Activated CD4-positive, CD25-positive, alpha-beta regulatory T cell (primary cell): ENCODE measurements around the gene BEX2.
"Not testable (repeated sequence)": the region's sequence is repeated elsewhere in the genome, so short reads cannot be mapped to it uniquely, and the experiment has no call there.

Source experiments
- DNase-seq, 4 experiments: peaks; one replicate each; lab custom pipeline; 2025; lab: John Stamatoyannopoulos, UW

Gene BEX2

DNA sequence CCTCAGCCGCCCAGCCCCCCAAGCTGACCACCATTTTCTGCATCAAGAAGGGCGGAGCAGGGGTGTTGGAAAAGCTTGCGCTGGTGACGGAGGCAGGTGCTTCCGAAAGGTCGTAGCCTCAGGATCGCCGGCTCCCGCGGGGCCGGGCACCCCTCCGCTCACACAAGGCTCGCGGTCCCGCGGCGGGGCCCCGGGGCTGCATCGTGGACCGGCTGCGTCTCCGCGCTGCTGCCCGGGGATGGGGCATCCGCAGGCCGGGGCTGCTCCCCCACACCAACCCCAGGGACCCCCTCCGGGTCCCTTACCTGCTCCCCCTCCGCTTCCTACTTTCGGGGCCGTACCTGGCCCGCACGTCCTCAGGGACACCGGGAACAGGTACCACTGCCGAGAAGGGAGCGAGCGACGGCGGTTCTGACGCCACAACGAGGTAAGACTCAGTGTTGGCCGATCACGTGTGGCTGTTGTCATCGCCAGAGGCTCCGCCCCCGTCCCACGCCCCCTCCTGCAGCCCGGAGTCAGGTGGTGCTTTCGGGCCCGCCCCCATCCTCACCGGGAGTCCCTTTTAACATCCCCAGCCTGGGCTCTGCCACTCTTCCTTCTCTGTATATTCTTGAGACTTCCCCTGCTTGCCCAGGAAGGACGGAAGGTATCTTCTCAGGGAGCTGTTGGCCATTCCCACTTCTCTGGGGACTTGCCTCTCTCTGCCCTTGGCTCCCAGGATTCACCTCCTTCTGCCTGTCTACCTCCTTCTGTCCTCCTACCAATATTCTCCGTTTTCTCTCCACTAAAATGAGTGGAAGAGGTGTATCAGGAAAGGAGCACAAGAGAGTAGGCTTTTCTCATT, at the start of gene BEX2:
BEX2 (minus strand) TSS at position 436 of the 844 bp plus-strand sequence. CDS start 1,014 bp downstream, outside the sequence.
- peak; percentile 50 to 72 (median 62) for DNase-seq

- no peak for DNase-seq
These were observed 49.3 kb upstream of the BEX2 start for GRCh38 chrX:103360092-103360491.

DNA sequence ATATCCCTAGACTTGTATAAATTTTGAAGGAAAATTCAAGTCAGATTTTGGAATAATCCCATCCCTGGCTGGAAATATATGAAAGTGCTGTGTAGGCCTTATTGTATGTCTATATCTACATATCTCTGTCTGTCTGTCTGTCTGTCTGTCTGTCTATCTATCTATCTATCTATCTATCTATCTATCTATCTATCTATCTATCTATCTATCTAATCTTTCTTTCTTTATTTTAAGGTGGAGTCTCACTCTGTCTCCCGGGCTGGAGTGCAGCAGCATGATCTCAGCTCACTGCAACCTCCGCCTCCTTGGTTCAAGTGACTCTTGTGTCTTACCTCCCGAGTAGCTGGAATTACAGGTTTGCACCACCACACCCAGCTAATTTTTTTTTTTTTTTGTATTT, 48.8 kb upstream of the BEX2 start:
- not testable (repeated sequence) for DNase-seq

DNA sequence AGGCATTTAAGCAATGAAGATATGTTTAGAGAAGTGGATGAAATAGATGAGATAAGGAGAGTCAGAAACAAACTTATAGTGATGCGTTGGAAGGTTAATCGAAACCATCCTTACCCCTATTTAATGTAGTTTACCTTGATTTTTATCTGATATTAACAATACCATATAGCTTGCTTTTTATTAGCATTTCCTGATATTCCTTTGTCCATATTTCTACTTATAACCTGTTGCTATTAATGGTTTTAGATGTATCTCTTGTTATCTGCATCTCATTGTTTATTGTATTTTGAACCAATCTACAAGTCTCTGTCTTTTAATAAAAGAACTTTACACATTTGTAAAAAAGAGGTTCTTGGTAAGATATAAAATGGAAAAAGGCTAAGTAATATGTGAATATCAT, 47.1 kb upstream of the BEX2 start:
- DNase-seq = no peak

GRCh38 chrX:103356858-103357257, 46.1 kb upstream of the BEX2 start:
- DNase-seq = peak in 1 of 4 experiments; percentile 0

DNA sequence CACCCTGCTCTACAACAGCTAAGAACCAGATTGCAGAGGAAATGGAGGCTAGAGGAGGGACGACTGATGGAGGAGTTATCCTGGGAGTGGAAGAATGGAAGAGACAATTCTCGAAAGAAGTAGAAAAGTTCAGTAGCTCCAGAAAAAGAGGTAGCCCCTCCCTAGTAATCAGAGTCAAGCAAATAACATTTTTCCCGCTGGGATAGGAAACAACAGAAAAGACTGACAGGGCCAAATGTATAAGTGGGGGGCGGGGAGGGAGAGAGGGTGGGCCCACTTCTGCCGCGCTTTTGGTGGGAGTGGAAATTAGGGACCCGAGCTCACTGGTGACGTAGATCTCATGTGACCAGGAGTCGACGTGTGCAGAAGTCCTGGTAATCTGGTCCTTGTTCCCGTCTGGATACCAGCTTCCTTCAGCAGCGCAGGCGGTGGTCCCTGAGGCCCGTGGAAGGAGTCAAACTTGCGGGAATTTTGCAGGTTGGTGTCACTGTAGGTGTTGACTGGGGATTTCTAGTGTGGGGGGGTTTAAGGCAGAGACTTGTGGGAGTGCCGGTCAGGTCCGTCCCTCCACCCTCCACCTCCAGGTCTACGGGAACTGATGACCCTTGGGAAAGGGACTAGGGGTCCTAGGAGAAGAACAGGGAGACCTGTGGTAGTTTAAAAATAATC, 45.5 kb upstream of the BEX2 start, which contains the start of gene TCEAL9:
TCEAL9 (plus strand) TSS at position 377 of the 669 bp plus-strand sequence. CDS start 1,179 bp downstream, outside the sequence.
- DNase-seq = no peak

- DNase-seq = no peak
These were observed 37.0 kb upstream of the BEX2 start for GRCh38 chrX:103347682-103348397.

DNA sequence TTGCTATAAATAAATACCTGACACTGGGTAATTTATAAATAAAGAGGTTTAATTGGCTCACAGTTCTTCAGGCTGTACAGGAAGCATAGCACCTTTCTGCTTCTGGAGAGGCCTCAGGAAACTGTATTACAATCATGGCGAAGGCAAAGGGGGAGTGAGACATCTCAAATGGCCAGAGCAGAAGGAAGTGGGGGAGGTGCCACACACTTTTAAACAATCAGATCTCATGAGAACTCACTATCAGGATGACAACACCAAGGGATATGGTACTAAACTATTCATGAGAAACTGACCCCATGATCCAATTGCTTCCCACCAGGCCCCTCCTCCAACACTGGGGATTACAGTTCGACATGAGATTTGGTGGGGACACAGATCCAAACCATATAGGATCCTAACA, 33.8 kb upstream of the BEX2 start:
- no peak for DNase-seq

GRCh38 chrX:103343105-103343504, 32.3 kb upstream of the BEX2 start:
- peak in 1 of 4 experiments; percentile 2 for DNase-seq

DNA sequence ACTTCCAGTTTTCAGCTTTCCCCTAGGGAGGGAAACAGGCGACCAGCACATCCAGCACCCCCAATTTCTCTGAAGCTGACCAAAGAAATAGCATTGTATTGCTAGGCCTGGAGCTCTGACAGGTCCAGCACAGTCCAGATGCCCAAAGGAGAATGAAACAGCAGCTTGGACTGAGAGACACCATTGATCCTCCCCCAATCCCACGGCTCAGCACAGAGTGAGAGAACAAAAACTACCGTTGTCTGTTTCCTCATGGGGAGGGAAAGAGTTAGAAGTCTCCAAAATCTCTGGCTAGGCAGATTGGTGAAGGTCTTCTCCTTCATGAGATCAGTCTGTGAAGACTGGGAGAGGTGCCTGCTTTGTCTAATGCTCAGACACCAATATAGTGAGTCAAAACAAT, 27.9 kb upstream of the BEX2 start:
- DNase-seq = no peak

GRCh38 chrX:103330681-103331288, 20.0 kb upstream of the BEX2 start:
- no peak for DNase-seq

DNA sequence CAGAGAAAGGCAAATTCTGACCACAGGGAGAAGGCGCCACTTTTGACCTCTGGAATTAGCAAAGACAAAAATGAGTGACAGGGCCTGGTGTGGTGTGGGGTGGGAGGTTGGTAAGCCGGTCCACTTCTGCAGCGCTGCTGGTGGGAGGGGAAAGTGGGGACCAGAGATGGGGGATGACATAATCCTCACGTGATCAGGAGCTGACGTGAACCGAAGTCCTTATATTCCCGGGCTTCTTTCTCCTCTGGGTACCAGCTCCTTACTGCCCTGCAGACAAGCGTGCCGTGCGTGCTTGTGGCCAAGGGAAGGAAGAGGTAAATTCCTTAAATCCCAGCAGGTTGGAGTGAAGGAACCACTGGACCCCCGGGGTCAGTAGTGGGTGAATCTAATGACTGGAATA, 19.2 kb upstream of the BEX2 start, which contains the start of gene TCEAL7:
TCEAL7 (plus strand) TSS at position 249 of the 400 bp plus-strand sequence. CDS start 1,165 bp downstream, outside the sequence.
- no peak for DNase-seq

DNA sequence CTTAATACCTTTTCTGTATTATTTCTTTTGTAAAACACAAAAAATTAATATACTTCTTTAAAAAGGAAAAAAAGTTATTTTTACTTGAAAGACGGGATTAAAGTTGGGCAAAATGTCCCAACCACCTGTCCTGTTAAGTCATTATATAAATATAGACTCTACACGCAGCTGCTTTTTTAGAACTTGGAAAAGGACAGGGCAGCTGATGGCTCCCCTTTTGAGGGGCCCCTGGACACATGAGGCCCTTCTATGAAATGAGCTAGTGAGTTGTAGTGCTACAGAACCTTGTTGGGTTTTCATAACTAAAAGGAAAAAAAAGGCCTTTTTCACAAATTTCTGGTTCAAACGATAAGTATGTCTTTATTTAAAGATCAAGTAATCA, 600 bp upstream of the BEX2 start:
- DNase-seq = no peak

DNA sequence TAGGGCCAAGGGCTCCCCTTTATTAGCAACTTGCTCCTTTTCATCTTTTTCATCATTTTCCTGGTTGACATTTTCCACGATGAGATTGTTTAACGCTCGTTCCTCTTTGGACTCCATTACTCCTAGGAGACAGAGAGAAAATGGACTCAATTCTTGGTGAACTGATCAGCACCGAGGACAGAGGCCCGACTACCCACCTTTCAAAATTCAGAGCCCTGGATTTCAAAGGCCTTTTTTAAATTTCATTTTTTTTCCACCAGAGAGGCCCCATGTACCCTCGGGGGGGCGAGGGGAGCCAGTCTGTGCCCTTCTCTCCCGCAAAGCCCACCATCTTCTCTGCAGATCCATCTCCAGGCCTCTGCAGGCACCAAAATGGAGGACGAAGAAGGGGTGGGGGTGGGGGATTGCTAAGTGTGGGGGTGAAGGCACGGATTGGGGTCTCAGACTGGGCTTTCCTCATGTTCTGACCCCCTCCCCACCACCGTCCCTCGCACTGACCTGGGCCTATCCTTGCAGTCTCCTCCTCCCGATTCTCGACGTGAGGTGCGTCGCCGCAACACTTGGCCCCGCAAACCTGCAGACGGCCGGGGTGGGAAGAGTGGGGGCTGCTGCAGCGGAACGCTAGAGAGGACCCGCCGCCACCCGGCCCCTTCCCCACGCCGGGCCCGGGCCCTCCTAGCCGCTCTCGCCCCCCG, 783 bp downstream of the BEX2 start:
- no peak for DNase-seq

GRCh38 chrX:103305666-103306065, 5.1 kb downstream of the BEX2 start:
- not testable (repeated sequence) for DNase-seq

- DNase-seq = no peak
These were observed 6.1 kb downstream of the BEX2 start for GRCh38 chrX:103304705-103305104.

- DNase-seq = no peak
These were observed 17.7 kb downstream of the BEX2 start for GRCh38 chrX:103293118-103293517.

DNA sequence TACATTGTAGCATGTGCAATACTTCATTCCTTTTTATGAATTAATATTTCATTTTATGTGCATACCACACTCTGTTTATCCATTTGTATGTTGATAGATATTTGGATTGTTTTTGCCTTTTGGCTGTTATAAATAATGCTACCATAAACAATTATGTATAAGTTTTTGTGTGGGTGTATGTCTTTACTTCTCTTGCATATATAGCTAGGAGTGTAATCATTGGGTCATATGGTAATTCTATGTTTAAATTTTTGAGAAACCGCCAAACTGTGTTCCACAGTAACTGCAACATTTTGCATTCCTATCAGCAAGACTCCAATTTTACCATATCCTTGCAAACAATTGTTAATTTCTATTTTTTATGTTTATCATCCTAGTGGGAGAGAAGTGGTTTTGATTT, 31.2 kb downstream of the BEX2 start:
- no peak for DNase-seq

DNA sequence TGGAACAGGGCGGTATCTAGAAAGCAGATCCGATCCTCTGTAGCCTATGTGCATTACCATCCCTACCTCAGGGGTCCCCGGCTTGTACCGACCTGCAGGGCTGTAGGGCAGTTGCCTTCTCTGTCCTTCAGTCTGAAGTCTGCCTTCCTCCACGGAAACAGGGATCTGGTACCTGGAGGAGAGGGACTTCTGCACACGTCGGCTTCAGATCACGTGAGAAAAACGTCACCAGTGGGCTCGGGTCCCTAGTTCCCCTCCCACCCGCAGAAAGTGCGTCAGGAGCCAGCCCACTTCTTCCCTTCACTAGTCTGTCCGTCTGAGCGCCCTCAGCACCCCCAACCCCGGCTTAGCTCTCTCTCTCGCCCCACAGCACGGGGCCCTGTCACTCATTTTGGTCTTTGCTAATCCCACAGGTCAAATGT, 34.2 kb downstream of the BEX2 start, which contains the start of gene TCEAL5:
TCEAL5 (minus strand) TSS at position 170 of the 422 bp plus-strand sequence. CDS start 2,187 bp downstream, outside the sequence.
- no peak for DNase-seq

DNA sequence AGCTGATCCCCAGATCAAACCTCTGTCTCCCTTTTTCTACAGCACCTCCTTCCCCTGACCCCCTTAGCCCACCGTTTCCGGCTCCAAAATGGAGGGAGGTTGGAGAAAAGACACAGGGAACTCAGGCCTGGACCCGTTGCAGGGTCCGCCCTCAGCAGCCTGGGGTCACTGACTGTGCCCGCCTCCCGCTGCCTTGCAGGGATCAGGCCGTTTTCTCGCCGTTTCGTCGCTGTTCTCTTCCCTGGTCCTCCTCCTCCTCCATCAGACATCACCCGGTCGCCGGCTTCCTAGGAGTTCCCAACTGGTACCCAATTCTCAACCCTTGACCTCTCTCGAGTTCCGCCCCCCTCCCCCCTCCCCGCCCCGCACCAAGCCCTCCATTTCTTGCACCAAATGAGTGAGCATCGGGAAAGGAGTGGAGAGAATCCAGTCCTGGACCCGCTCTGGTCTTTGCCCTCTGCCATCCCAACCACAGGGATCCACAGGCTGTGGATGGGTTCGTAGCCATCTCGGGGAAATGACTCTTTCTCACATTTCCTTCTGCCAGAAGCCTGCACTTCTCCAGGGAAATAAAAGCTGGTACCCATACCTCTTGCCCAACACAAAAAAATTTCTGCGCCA, 34.7 kb downstream of the BEX2 start:
- DNase-seq = no peak

DNA sequence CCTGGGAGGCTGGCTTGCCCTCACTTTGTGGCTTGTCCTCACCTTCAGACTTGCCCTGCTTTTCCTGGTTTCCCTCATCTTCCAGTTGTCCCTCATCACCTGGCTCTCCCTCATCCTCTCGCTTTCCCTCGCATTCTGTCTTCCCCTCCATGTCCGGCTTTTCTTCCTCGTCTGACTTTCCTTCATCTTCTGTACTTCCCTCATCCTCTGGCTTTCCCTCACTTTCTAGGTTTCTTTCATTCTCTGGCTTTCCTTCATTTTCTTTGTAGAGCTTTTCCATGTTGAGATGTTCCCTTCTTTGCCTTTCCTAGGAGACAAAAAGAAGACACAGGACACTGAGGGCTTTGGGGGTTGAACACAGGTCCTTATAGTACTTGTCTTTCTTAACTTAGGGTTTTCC, 36.5 kb downstream of the BEX2 start:
- DNase-seq = no peak
